Mucosa of stomach (tissue), 1 donor: Measurements from ENCODE around the gene CNTNAP2.

ENCODE experiments used
- H3K27me3 ChIP-seq: one replicate; pipeline ENCODE4 v1.7.0; 2013; ENCODE audit warnings: mild to moderate bottlenecking, low read length; ENCODE audit not compliant: control insufficient read depth, insufficient read depth
- H3K36me3 ChIP-seq: one replicate; pipeline ENCODE4 v1.7.0; 2013; ENCODE audit warnings: low read length; ENCODE audit not compliant: control insufficient read depth, insufficient read depth
- H3K4me1 ChIP-seq: one replicate; pipeline ENCODE4 v1.7.0; 2013; ENCODE audit warnings: mild to moderate bottlenecking, low read length; ENCODE audit not compliant: control insufficient read depth, insufficient read depth
- H3K4me3 ChIP-seq: one replicate; pipeline ENCODE4 v1.7.0; 2013; ENCODE audit warnings: low read length
- H3K9ac ChIP-seq: one replicate; pipeline ENCODE4 v1.7.0; 2013; ENCODE audit warnings: mild to moderate bottlenecking, low read length, moderate library complexity
- H3K9me3 ChIP-seq: one replicate; pipeline ENCODE4 v1.7.0; 2013; ENCODE audit warnings: mild to moderate bottlenecking, low read length, moderate library complexity; ENCODE audit not compliant: control insufficient read depth
- donor health status: Pancreatic carcinoma.

The CNTNAP2 gene

DNA sequence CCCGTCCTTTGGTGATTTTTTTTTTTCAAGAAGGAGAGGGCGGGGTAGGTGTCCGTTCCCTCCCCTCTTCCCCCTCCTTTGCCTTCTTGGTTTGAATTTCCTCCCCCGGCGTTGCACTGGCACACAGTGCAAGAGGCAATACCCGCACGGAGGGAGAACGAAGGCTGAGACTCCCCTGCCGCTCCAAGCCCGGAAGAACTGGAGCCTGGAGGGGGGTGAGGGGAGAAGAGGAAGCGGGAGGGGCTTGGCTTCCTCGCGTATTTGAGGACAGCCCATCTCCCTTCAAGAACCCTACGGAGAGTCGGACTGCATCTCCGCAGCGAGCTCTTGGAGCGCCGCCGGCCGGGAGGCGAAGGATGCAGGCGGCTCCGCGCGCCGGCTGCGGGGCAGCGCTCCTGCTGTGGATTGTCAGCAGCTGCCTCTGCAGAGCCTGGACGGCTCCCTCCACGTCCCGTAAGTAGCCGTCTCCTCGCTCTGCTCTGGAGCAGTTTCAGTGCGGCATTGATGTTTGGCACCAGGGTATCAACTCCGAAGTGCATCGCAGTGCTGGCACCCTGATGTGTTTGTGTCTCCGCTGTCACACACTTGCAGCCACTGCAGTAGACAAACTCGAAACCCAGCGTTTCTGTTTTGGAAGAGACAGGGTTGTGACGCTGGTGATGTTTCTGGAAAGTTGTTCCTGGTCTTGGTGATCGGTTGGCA lies at the start of gene CNTNAP2:
Gene CNTNAP2 (plus strand): TSS at position 281 of the 702 bp plus-strand sequence. CDS start 76 bp downstream, at position 357.
- no peak within 1 kb of the TSS for H3K9ac ChIP-seq
- H3K36me3 ChIP-seq: no peaks in the 10 kb centered on the region
- H3K4me1 ChIP-seq: no peaks in the 10 kb centered on the region
- no peaks in the 10 kb centered on the region for H3K9me3 ChIP-seq
- H3K4me3 ChIP-seq: no peak within 1 kb of the TSS
- peaks cover 12% of the 10 kb centered on the region for H3K27me3 ChIP-seq

DNA sequence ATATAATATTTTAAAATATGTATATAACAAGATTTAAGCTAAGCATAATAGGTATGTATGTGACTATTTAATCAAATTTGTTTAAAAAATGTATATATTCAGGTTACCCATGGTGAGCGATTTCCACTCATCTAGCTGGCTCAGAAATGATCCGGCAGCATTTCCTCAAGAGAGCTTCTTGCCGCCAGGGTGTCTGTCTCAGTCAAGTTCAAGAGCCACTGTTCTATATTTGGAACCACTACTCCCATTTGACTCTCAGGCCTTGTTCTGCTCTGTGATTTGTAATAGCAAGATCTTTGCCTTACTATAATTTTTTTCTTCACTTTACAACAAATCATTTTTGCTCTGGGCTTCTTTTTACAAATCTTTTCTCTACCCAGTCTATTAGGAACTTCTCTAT lies 48.7 kb upstream of the CNTNAP2 start:
- H3K4me3 ChIP-seq: no peak overlapping the region
- no peaks in the 10 kb centered on the region for H3K36me3 ChIP-seq
- H3K9me3 ChIP-seq: no peaks in the 10 kb centered on the region
- H3K9ac ChIP-seq: no peak overlapping the region
- H3K27me3 ChIP-seq: no peaks in the 10 kb centered on the region
- H3K4me1 ChIP-seq: no peaks in the 10 kb centered on the region

DNA sequence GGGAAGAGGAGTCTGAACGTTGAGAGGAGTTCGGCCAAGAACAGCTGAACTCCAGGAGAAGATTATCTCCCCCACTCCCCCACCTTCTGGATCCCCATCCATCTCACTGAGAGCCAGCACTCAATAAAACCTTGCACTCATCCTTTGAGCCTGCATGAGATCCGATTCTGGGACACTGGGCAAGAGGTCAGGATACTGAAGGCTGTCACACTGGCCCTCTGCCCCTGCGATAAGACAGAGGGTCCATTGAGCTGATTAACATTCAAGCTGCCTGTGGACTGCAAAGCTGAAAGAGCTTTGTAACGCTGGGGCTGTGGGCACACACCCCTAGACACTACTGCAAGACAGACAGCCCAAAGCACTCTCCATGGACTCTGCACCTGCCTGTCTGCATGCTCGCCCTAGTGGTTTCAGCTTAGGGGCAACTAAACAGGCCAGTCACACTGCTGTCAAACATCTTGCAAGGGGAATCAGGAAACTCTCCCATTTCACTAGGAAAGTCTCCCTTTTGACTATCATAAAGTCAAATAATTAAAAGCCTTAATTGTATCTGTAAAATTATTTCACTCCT lies 42.3 kb upstream of the CNTNAP2 start:
- H3K4me3 ChIP-seq: no peak overlapping the region
- no peaks in the 10 kb centered on the region for H3K4me1 ChIP-seq
- no peaks in the 10 kb centered on the region for H3K9me3 ChIP-seq
- H3K36me3 ChIP-seq: no peaks in the 10 kb centered on the region
- H3K9ac ChIP-seq: no peak overlapping the region
- H3K27me3 ChIP-seq: no peaks in the 10 kb centered on the region

DNA sequence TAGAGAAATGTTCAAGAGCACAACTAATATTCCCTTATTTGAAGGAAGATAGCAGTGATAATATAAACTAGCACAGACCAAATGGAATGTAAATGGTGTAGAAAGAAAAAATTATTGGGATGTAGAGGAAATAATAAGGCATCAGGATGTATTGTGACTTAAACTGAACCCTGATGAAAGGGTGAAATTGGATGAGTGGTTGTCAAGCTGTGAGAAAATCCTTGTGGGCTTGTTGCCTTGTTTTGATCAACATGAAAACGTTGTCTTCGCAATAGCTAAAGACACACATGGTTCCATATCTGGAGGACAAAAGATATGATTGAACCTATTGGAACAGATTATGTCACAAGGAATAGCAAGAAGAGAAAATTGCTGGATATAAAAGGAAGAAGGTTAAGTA lies 40.3 kb upstream of the CNTNAP2 start:
- no peaks in the 10 kb centered on the region for H3K9me3 ChIP-seq
- H3K4me1 ChIP-seq: no peaks in the 10 kb centered on the region
- no peaks in the 10 kb centered on the region for H3K36me3 ChIP-seq
- no peaks in the 10 kb centered on the region for H3K27me3 ChIP-seq
- H3K4me3 ChIP-seq: no peak overlapping the region
- no peak overlapping the region for H3K9ac ChIP-seq

DNA sequence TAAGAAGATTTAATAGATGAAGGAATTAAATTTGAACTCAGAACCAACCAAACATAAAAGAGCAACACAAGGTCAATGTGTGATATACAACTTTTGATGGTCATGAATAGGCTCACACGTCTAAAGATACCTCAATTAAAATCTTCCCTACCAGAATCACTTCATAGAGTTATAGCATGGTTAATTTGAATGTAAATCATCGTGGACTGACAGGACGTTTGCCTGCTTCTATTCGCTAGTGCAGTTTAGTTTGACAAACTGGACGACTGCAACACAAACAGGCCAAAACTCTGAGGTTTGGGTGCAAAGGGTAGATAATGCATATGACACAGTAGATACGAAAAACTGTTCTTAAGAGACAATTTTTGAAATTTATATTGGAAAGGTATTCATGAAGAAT lies 32.5 kb upstream of the CNTNAP2 start:
- no peaks in the 10 kb centered on the region for H3K27me3 ChIP-seq
- no peaks in the 10 kb centered on the region for H3K4me1 ChIP-seq
- no peaks in the 10 kb centered on the region for H3K9me3 ChIP-seq
- H3K36me3 ChIP-seq: no peaks in the 10 kb centered on the region
- H3K4me3 ChIP-seq: no peak overlapping the region
- H3K9ac ChIP-seq: no peak overlapping the region

DNA sequence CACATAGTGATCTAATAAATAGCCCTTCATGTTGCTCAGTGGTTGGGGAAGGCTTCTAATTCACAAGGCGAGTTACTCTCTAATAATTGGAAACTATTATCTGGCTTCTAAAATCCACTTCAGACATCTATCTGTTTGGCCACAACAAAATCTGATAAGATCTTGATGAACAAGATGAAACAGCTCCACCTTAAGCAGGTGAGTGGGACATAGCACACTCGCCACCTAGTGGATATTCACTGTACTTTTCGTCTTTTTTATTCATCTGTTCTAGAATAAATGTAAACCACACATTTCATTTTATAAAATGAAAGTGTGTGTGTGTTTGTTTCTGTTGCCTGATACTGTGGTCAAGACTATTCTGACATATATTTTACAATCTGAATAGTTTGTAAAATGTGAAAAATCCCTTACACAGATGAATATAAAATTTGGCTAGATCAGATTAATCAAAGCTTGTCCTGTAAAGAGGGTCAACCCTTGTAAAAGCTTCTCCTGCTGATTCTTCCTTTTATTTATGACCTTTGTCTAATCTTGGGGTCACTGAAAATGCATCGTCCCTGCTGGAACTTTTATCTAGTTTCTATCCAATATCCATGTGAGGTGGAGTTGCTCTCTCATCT lies 26.5 kb upstream of the CNTNAP2 start:
- Histone ChIP-seq H3K4me1 (no peaks in the 10 kb centered on the region), H3K36me3 (no peaks in the 10 kb centered on the region), H3K27me3 (no peaks in the 10 kb centered on the region), H3K9me3 (no peaks in the 10 kb centered on the region), H3K9ac (no peak overlapping the region), H3K4me3 (no peak overlapping the region)

DNA sequence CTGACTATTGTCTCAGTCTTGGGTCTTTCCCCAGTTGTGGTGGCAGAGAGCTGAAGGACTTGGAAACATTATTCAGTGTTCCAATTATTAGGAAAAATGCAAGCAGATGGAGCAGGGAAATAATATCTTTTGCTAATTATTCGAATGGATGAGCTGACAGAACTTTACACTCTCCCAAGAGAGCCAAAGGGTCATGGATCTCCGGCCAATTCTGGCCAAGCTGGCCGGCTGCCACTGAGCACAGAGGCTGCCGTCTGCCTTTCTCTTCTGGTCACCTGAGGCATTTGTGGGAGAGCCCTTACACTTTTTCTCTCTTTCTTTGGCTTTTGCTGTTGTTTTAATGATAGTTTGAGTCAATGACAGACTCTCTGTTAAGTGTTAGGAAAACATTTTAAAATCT lies 22.2 kb upstream of the CNTNAP2 start:
- Histone ChIP-seq H3K4me3 (no peak overlapping the region), H3K9me3 (no peaks in the 10 kb centered on the region), H3K4me1 (no peaks in the 10 kb centered on the region), H3K9ac (no peak overlapping the region), H3K36me3 (no peaks in the 10 kb centered on the region), H3K27me3 (no peaks in the 10 kb centered on the region)

DNA sequence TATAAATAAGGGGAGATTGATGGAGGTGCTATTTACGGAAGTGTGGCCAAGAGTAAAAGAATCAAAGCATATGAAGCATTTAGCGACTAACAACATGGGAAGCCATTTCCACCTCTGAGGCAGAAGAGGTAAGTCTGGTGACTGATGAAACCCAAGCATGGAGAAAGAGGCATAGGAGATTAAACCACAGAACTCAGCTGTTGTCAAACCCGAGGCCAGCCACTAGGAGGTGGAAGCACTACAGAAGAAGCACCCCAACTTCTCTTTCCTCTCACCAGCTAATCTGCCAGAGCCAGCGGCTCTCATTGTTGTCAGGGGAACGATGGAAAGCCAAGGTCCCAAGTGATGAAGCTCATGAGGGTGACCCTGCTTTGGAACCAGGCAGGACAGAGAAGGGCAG lies 19.6 kb upstream of the CNTNAP2 start:
- Histone ChIP-seq H3K9me3 (no peaks in the 10 kb centered on the region), H3K4me3 (no peak overlapping the region)

DNA sequence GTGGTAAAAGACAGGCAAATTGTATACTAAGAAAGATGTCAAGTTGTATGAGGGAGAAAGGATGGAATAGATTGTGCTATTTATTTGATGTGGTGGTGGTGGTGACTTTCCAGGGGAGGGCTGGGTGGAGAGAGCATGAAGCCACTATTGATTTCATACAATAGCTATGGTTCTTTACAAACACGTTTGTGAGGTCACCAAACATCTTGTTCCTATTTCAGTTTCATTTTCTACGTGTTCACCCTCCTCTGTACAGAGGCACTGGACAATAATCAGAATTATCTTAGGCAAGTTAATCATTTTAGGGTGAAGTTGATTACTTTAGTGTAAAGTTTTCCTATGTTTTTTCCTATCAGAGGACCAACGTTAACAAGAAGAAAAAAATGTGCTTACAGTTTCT lies 10.3 kb upstream of the CNTNAP2 start:
- H3K36me3 ChIP-seq: no peaks in the 10 kb centered on the region
- H3K9ac ChIP-seq: no peak overlapping the region
- no peaks in the 10 kb centered on the region for H3K27me3 ChIP-seq
- no peak overlapping the region for H3K4me3 ChIP-seq
- H3K9me3 ChIP-seq: no peaks in the 10 kb centered on the region
- no peaks in the 10 kb centered on the region for H3K4me1 ChIP-seq

More for the DNA sequence above, 19.6 kb upstream of the CNTNAP2 start:
- no peaks in the 10 kb centered on the region for H3K27me3 ChIP-seq
- no peak overlapping the region for H3K9ac ChIP-seq
- H3K36me3 ChIP-seq: no peaks in the 10 kb centered on the region
- H3K4me1 ChIP-seq: no peaks in the 10 kb centered on the region

DNA sequence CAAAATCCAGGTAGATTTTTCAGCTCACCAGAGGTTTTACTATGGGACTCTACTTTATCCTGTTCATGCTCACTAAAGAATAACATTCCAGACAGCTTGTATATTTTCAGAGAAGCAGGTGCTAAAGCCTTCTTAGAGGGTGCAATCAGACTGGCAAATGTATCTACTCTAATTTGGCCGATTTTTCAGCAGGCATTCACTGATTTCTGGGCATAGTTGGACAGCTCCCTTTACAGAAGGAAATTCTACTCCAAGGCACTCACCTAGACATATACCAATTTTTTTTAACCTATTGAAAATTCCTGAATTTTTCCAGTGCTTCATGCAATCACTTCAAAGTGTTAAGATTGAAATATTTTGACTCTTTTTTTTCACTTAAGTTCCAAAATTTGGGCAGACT lies 3.8 kb upstream of the CNTNAP2 start:
- H3K9me3 ChIP-seq: no peaks in the 10 kb centered on the region
- no peak overlapping the region for H3K9ac ChIP-seq
- no peaks in the 10 kb centered on the region for H3K4me1 ChIP-seq
- H3K4me3 ChIP-seq: no peak overlapping the region
- peaks cover 12% of the 10 kb centered on the region for H3K27me3 ChIP-seq
- no peaks in the 10 kb centered on the region for H3K36me3 ChIP-seq

DNA sequence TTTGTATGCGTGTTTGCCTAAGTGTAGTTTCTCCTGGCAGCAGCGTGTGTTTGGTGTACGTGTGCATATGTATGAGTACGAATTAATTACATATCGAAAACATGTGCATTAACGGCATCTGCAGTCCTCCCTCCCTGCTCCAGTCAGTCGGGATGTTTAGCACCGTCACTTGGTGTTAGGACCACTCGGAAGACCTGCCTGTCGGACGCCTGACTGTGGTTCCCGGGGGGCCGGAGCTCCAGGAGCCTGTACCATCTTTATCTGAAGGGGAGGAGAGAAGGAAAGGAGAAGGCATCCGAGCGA lies 1.1 kb upstream of the CNTNAP2 start:
- no peak overlapping the region for H3K9ac ChIP-seq
- H3K36me3 ChIP-seq: no peaks in the 10 kb centered on the region
- no peaks in the 10 kb centered on the region for H3K4me1 ChIP-seq
- no peaks in the 10 kb centered on the region for H3K9me3 ChIP-seq
- H3K27me3 ChIP-seq: peaks cover 12% of the 10 kb centered on the region
- no peak overlapping the region for H3K4me3 ChIP-seq

DNA sequence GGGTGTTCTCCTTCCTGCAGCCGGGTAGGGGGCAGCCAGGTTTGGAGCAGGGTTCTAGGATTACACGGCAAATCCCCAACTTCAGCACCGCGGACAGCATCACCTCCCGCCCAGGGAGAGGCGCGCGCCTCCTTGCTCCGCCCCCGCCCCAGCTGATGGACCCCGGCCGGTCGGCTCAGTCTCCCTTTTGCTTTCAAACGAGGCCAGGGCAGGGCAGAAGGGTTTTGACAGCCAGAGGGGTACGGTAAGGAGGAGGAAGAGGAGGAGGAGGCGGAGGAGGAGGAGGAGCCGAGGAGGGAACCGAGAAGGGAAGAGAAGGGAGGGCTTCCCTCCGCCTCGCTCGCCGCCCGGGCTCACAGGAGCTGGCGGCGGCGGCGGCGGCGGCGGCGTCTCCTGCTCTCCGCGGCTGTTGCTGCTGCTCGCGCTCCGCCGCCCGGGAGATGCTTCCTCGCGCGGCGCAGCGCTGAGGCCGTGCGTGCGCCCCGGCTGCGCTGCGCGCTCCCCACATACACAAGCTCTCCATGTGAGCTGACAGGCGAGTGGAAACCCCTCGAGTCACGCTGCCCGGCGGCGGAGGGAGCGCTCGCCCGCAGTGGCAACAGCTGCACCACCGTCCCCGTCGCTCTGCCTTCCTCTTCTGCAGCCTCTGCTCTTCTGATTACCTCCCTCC lies 615 bp upstream of the CNTNAP2 start:
- Histone ChIP-seq H3K9ac (no peak overlapping the region), H3K27me3 (peaks cover 12% of the 10 kb centered on the region), H3K4me3 (no peak overlapping the region), H3K4me1 (no peaks in the 10 kb centered on the region), H3K36me3 (no peaks in the 10 kb centered on the region), H3K9me3 (no peaks in the 10 kb centered on the region)
